ENCODE results near the gene HERC2. TPM values are rescaled to one million over a fixed set of nuclear protein-coding genes. Genes with fewer than 3 reads are reported as not detected.

Gene HERC2
- total and polyA plus RNA-seq, 9 of the 15 experiments (the other 6 are each of a cell fraction or from before 2014, with no cell fraction given) = 10.6 to 84.0 (median 42.6) TPM

DNA sequence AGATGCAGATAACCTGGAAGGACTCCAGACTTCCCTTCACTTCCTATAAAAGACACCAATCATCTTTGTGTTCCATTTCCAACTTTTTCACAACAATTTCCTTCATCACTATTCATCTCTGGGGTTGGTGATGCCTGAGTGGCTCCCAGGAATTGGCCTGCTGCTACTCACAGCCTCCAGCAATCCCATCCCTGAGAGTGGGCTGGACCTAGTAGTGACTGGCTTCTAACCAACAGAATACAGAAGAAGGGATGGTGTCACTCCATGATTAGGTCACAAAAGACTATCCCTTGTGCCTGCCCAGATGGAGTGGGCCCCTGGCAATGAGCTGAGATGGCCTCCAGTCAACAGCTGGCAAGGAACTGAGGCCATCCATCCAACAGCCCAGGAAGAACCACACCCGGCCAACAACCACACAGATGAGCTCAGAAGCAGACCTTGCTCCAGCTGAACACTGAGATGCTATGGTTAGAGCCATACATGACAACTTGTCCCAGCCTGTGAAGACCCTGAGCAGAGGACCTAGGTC is 243.7 kb downstream of the HERC2 start:
- ChIA-PET CTCF (ENCODE audit: low intra/inter-chr PET ratio) (no interaction called here), POLR2A (no interaction called here)
- WGBS (ENCODE audit: insufficient coverage, low coverage, missing lambda C conversion rate) = 7% methylated on average over 1 of the region's 1 CpG
- Histone ChIP-seq H3K27ac (ENCODE audit: extremely low read depth, low read depth, low read length) (no peak overlapping the region), H3K4me3 (no peak overlapping the region), H3K4me2 (ENCODE audit: insufficient read depth, low read length) (no peak overlapping the region), H3K36me3 (ENCODE audit: control insufficient read depth, insufficient read depth, low read length) (no peaks in the 10 kb centered on the region), H4K20me1 (replicated peaks; ENCODE audit: control insufficient read depth, insufficient read depth, low read length) (no peaks in the 10 kb centered on the region), H3K4me1 (replicated peaks in 1 of 2; ENCODE audit: control insufficient read depth in 2 of 2, insufficient read depth in 2 of 2, low read length in 2 of 2) (no peaks in the 10 kb centered on the region), H3K9ac (ENCODE audit: insufficient read depth in 1 of 2, low read depth in 2 of 2, low read length in 2 of 2) (no peak overlapping the region), H3K9me1 (ENCODE audit: control insufficient read depth, insufficient read depth, low read length) (no peaks in the 10 kb centered on the region), H3K9me3 (replicated peaks; ENCODE audit: control insufficient read depth, insufficient read depth, low read depth, low read length) (no peaks in the 10 kb centered on the region), H3K79me2 (ENCODE audit: control insufficient read depth, insufficient read depth, low read length) (no peaks in the 10 kb centered on the region), H3K27me3 (ENCODE audit: control insufficient read depth in 2 of 2, insufficient read depth in 2 of 2, low read length in 2 of 2) (peaks cover 10 to 29% of the 10 kb centered on the region in 2 experiments; a peak in 4 of 5 replicates), H2AFZ (ENCODE audit: low read depth, low read length) (no peak overlapping the region)
- intact Hi-C loops (cut with micrococcal nuclease) (no loop called here), in situ Hi-C loops (cut with MboI) (no loop called here)
- no peak for FAIRE-seq
- no peak for DNase-seq (ENCODE audit: extremely low read depth in 1 of 4, low spot score in 3 of 4)
- ATAC-seq = no peak
- BruUV-seq (replicated peaks) = no TSS peak
- no peak for TF ChIP-seq NEUROD1 (IDR thresholded peaks at IDR 0.05; ENCODE audit: borderline replicate concordance, low read depth, low read length, partially characterized antibody)
- no peak for TF ChIP-seq RBM17 (IDR thresholded peaks at IDR 0.05; ENCODE audit: borderline replicate concordance, low read depth, low read length)

DNA sequence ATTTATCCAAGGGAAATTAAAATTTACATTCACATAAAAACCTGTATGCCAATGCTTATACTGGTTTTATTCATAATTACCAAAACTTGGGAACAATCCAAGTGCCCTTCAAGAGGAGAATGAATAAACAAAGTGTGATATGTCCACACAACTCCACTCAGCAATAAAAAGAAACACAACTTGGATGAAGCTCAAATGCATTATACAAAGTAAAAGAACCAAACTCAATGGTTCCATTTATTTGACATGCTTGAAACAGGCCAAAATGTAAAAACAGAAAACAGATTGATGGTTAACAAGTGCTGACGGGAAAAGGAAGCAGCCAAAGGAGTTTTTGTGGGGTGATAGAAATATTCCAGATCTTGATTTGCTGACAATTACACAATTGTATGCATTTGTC is 246.4 kb downstream of the HERC2 start:
- POLR2A ChIA-PET = no interaction called here
- DNase-seq (ENCODE audit: extremely low read depth in 1 of 4, low spot score in 3 of 4) = no peak
- Histone ChIP-seq H3K27me3 (ENCODE audit: control insufficient read depth in 2 of 2, insufficient read depth in 2 of 2, low read length in 2 of 2) (peaks cover 12 to 25% of the 10 kb centered on the region in 2 experiments; a peak in 4 of 5 replicates), H3K9me1 (ENCODE audit: control insufficient read depth, insufficient read depth, low read length) (no peaks in the 10 kb centered on the region), H3K4me3 (no peak overlapping the region), H2AFZ (ENCODE audit: low read depth, low read length) (no peak overlapping the region), H4K20me1 (replicated peaks; ENCODE audit: control insufficient read depth, insufficient read depth, low read length) (no peaks in the 10 kb centered on the region), H3K9ac (ENCODE audit: insufficient read depth in 1 of 2, low read depth in 2 of 2, low read length in 2 of 2) (no peak overlapping the region), H3K4me1 (replicated peaks in 1 of 2; ENCODE audit: control insufficient read depth in 2 of 2, insufficient read depth in 2 of 2, low read length in 2 of 2) (no peaks in the 10 kb centered on the region), H3K36me3 (ENCODE audit: control insufficient read depth, insufficient read depth, low read length) (no peaks in the 10 kb centered on the region), H3K9me3 (replicated peaks; ENCODE audit: control insufficient read depth, insufficient read depth, low read depth, low read length) (no peaks in the 10 kb centered on the region), H3K27ac (ENCODE audit: extremely low read depth, low read depth, low read length) (no peak overlapping the region), H3K4me2 (ENCODE audit: insufficient read depth, low read length) (no peak overlapping the region), H3K79me2 (ENCODE audit: control insufficient read depth, insufficient read depth, low read length) (no peaks in the 10 kb centered on the region)
- 0% methylated on average over 1 of the region's 1 CpG for WGBS (ENCODE audit: insufficient coverage, low coverage, missing lambda C conversion rate)
- CTCF ChIA-PET (ENCODE audit: low intra/inter-chr PET ratio) = no interaction called here
- in situ Hi-C loops (cut with MboI) (no loop called here), intact Hi-C loops (cut with micrococcal nuclease) (no loop called here)
- ATAC-seq = no peak
- no peak for FAIRE-seq
- no TSS peak for BruUV-seq (replicated peaks)
- TF ChIP-seq HMG20A (CRISPR knock-in tag; conservative IDR thresholded peaks at IDR 0.05) = no peak
- TF ChIP-seq SNAPC5 (CRISPR knock-in tag; IDR thresholded peaks at IDR 0.05) = no peak
- TF ChIP-seq ZNF507 (tag; conservative IDR thresholded peaks at IDR 0.05) = no peak
- TF ChIP-seq, protein P1, sequence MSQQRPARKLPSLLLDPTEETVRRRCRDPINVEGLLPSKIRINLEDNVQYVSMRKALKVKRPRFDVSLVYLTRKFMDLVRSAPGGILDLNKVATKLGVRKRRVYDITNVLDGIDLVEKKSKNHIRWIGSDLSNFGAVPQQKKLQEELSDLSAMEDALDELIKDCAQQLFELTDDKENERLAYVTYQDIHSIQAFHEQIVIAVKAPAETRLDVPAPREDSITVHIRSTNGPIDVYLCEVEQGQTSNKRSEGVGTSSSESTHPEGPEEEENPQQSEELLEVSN (IDR thresholded peaks at IDR 0.05; ENCODE audit: borderline replicate concordance in 1 of 2, extremely low read depth in 1 of 2, insufficient read depth in 1 of 2, insufficient read length in 1 of 2, low read depth in 1 of 2, low read length in 1 of 2, poor library complexity in 1 of 2, severe bottlenecking in 1 of 2) = no peak
- TF ChIP-seq MTA1 (IDR thresholded peaks at IDR 0.05; ENCODE audit: borderline replicate concordance) = no peak
- no peak for TF ChIP-seq HMGXB4 (CRISPR knock-in tag; IDR thresholded peaks at IDR 0.05)
- no peak for TF ChIP-seq RBM39 (optimal IDR thresholded peaks at IDR 0.05; ENCODE audit: low read depth, low read length)
- TF ChIP-seq FUS (optimal IDR thresholded peaks at IDR 0.05; ENCODE audit: low read depth, low read length) = no peak
- TF ChIP-seq SIN3B (IDR thresholded peaks at IDR 0.05; ENCODE audit: low read depth) = no peak
